NCI-H82 treated with DMSO at 0.1 percent for 48 hours (cell line): ENCODE measurements around the gene NDUFS4.
"Not testable (repeated sequence)": the region's sequence is repeated elsewhere in the genome, so short reads cannot be mapped to it uniquely, and the experiment has no call there.

Source experiments
- DNase-seq: peaks from one replicate; lab custom pipeline; 2025; ENCODE audit not compliant: unreplicated experiment; lab: John Stamatoyannopoulos, UW

NDUFS4 gene

DNA sequence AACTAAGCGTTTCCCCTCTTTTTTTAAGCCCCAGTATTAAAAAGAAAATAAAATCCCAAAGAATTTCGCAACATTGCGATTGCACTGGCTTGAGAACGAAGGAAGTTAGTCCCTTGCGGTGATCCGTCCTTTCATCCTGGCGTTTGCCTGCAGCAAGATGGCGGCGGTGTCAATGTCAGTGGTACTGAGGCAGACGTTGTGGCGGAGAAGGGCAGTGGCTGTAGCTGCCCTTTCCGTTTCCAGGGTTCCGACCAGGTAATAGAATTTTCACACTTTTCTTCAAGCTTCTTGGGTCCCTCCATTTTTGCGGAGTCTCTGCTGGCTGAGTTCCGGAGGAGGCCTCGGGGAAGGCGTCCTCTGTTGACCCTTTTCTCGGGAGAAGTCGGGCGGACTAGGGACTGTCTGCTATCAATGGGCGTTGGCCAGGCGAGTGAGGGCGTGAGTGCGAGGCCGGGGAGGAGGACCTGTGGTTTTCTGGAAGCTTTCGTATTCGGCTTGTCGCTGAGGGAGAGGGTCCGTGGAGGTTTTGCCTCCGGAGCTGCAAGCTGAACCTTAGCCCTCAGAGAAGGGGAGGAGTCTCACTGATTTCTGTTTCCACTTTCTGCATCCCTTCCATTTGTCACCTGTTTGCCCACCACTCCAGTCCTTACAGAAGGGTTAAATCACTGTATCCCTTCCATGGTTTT is at the start of gene NDUFS4:
Gene NDUFS4, plus strand, starts transcription at position 134 of the 686 bp plus-strand sequence. Its CDS starts 24 bp downstream, at position 158.
- peak; percentile 47 for DNase-seq

DNA sequence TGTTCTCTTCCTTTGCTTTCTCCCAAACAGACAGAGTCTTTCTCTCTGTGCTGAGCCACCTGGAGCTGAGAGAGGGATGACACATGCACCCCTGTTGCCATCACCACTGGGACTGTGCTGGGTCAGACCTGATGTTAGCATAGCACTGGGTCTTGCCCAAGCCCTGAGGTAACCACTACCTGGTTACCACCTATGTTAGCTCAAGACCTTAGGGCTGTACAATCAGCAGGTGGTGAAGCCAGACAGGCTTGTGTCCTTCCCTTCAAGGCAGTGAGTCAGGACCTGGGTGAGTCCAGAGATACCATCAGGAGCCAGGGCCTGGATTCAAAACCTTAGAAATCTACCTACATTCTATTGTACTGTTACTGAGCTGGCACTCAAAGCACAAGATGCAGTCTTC is 47.9 kb upstream of the NDUFS4 start:
- DNase-seq: no peak

DNA sequence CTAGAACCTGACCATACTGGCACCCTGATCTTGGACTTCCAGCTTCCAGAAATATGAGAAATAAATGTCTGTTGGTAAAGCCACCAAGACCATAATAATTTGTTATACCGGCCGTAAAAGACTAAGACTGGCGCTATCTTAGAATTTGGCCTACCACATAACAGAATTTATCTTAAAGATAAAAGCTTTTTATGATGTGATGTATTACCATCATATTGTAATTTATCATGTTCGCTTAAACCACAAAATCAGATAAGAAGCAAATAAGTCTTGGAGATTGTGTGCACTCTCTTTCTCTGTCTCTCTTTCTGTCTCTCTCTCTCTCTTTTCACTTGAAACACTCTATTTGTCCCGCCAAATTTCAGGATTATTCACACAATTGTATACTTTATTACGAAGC is 44.5 kb upstream of the NDUFS4 start:
- DNase-seq: no peak

- DNase-seq: no peak
Measured at GRCh38 chr5:53520813-53521212, 39.6 kb upstream of the NDUFS4 start.

DNA sequence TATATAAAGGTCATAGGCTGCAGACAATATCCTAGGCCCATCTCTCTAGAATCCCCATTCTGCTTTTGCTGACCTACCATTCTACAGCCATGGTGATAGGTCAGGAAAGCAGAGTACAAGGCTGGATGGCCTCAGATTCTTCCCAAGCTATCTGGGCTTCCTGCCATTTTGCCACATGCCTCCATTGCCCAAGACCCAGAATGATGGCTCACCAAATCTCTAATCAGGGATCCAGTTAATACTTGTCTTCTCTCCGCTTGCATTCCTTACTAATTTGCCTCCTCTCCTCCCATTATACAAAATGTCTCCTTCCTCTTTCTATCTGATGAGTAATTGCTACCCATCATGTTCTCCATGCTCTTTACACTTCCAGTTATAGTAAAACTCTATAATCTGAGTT is 22.7 kb upstream of the NDUFS4 start:
- no peak for DNase-seq

DNA sequence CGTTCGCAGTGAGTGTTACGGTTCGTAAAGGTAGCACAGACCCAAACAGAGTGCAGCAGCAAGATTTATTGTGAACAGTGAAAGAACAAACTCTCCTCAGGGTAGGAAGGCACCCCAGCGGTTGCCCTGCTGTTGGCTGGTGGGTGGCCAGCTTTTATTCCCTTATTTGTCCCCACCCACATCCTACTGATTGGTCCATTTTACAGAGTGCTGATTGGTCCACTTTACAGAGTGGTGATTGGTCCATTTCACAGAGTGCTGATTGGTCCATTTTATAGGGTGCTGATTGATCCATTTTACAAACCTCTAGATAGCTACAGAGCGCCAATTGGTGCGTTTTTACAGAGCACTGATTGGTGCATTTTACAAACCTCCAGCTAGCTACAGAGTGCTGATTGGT is 19.7 kb upstream of the NDUFS4 start:
- not testable (repeated sequence) for DNase-seq

GRCh38 chr5:53541859-53542258 is 18.6 kb upstream of the NDUFS4 start:
- DNase-seq: no peak

GRCh38 chr5:53542926-53543325 is 17.5 kb upstream of the NDUFS4 start:
- no peak for DNase-seq

DNA sequence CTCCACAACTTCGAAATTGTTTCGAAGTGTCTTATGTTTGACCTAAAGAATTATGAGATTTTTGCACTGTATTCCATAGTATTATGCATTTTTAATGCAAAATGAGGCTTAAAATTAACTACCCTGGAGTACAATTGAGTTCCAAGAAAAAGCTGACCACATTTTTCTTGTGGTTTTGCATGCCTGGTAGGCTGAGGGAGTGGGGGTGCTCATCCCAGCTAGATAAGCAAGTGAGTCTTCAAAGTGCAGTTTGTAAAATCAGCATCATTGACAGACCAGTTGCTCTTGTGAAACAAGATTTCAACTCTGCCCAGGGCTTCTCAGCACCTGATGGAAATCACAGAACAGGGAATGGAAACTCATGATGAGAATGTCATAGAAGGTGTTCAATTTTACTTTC is 17.0 kb upstream of the NDUFS4 start:
- DNase-seq: no peak

DNA sequence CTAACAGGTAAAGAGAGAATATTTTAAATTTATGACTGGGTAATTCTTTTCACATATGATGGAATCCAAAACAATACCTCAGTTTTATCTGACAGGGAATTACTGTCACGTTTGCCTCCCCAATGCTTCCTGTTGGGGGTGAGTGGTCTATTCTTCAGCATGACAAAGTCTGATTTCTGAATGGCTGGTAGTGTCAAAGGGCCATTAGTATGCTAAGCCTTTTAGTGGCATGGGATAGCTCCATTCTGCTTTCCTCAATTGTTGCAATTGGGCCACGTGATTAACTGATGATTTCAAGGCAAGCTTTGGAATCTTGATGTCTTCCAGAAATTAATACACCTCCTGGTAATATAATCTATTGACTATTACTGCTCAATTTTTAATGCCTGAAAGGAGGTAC is 14.7 kb upstream of the NDUFS4 start:
- no peak for DNase-seq

GRCh38 chr5:53547226-53547625 is 13.2 kb upstream of the NDUFS4 start:
- no peak for DNase-seq

DNA sequence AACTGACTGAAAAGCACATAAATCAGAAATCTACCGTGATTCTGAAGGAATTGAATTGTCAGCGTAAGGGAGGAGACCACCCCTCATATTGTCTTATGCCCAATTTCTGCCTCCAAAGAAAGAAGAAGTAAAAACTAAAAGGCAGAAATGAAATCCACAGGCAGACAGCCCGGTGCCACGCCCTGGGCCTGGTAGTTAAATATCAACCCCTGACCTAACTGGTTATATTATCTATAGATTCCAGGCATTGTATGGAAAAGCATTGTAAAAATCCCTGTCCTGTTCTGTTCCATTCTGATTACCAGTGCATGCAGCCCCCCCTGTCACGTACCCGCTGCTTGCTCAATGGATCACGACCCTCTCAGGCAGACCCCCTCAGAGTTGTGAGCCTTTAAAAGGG is 11.9 kb upstream of the NDUFS4 start:
- not testable (repeated sequence) for DNase-seq

GRCh38 chr5:53549792-53550191 is 10.6 kb upstream of the NDUFS4 start:
- no peak for DNase-seq

- no peak for DNase-seq
Measured at GRCh38 chr5:53552561-53552960, 7.9 kb upstream of the NDUFS4 start.

DNA sequence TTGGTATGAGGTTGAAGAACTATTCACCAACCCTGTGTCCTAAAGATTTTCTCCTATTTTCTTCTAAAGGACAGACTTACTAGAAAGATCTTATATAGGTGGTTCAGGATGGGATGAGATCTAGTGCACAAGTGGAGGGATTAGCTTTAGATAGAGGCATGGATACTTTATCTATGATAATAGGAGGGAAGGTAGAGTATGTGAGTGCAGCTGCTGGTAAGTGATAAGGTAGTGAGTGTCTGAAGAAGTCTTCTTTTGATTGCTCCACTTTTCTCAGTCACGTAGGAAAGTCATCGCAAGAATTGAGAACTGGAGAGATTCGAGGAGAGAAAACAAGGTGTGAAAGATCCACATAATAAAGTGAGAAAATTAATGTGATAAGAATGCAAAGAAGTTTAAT is 6.0 kb upstream of the NDUFS4 start:
- no peak for DNase-seq

- no peak for DNase-seq
Measured at GRCh38 chr5:53555160-53555559, 5.3 kb upstream of the NDUFS4 start.

GRCh38 chr5:53556001-53556400 is 4.4 kb upstream of the NDUFS4 start:
- DNase-seq: no peak

DNA sequence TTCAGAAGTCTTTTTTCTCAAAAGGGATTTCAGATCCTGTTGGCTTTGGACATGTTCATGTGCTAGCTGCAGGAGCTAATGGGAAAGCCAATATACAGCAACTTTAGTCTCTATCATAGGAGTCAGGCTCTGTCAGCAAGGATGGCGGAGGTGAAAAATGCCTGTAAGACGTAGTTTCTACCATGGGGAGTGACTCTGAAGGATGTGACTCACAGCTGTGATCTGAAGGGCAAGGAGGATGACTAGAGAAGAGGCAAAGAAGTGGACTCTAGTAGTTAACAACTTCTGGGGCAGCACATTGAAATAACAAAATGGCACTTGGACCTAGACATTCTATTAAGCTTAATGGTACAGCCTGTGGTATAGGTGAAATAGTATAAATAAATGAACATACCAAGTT is 3.1 kb upstream of the NDUFS4 start:
- DNase-seq: no peak

DNA sequence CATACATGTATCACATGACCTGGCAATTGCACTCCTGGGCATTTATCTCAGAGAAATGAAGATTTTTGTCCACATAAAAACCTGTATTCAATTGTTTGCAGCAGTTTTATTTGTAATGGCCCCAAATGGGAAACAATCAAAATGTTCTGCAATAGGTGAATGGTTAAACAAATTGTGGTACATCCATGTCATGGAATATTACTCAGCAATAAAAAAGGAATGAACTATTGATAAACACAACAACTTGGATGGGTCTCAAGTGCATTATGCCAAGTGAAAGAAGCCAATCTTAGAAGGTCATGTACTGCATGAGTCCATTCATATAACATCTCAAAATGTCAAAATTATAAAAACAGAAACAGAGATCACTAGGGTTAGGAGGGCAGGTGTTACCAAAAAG is 1.5 kb upstream of the NDUFS4 start:
- DNase-seq: no peak

GRCh38 chr5:53560028-53560427 is 411 bp upstream of the NDUFS4 start:
- no peak for DNase-seq

- no peak for DNase-seq
Measured at GRCh38 chr5:53568401-53568800, 8.0 kb downstream of the NDUFS4 start.

DNA sequence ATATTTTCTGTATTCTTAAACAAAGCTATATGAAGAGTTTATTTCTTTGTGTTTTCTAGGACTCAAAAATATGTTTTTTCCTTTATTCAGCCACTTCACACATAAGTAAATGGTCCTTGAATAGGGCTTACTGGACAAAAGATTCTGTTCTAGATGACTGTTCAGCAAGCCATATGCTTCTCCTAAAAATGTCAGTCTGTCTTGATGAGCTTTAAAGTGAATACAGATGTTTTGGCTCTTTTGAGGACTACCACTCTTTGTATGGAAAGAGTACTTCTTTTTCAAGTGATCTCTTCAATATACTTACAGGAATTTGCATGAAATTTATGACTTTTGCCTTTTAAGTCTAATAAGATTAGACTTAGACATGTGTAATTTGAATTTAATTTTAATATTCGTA is 8.4 kb downstream of the NDUFS4 start:
- no peak for DNase-seq

DNA sequence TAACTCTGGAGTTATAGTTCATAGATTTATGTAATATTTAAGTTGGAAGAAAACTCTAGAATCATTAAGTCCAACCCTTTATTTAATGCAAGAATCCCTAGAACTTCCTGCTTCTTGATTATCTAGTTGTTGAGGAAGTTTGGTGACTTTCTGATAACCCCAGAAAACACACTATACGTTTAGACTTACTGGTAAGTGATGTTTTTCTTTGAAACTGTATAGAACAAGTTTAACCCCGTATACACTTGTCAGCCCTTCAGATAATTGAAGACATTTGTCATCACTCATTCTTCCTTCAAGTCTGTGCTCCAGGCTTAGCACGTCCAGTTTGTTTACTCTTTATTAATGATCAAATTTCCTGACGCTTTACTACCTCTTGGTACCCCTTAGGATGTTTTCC is 9.0 kb downstream of the NDUFS4 start:
- no peak for DNase-seq
